ENCODE measurements around the gene ATG7. TPM values are rescaled to one million over a fixed set of nuclear protein-coding genes. Genes with fewer than 3 reads are reported as not detected.

ATG7 gene
- total and polyA plus RNA-seq, 10 of the 15 experiments (the other 5 are each of a cell fraction or from before 2014, with no cell fraction given) = 13.5 to 49.5 (median 26.4) TPM

- H4K20me1 ChIP-seq (ENCODE audit: control insufficient read depth, insufficient read depth) = no peaks in the 10 kb centered on the region
- ChIA-PET SMC1A (ENCODE audit: uncharacterized antibody, unreplicated experiment) (no interaction called here), RAD21 (ENCODE audit: unreplicated experiment) (no interaction called here), POLR2A (no interaction called here), CTCF (interaction anchor here (0.6 to 1.8 kb wide), 2 partner anchors 17 to 26 kb away, joined by 3 to 5 read pairs; no protein-coding TSS in a partner anchor)
- DNase-seq (ENCODE audit: low read depth, low spot score) (no peak), ATAC-seq (no peak), FAIRE-seq (no peak)
- H3K4me2 ChIP-seq (ENCODE audit: control insufficient read depth, insufficient read depth) = no peak overlapping the region
- no peaks in the 10 kb centered on the region for H3K4me1 ChIP-seq (ENCODE audit: control insufficient read depth, insufficient read depth, low read length)
- TF ChIP-seq WRNIP1 (IDR thresholded peaks at IDR 0.05; ENCODE audit: borderline replicate concordance, low read depth, low read length) (no peak), SMARCA5 (IDR thresholded peaks at IDR 0.05) (no peak), POLR2AphosphoS2 (IDR thresholded peaks at IDR 0.05; ENCODE audit: low read depth, low read length) (no peak), HDAC6 (IDR thresholded peaks at IDR 0.05; ENCODE audit: unreplicated experiment) (no peak), ZNF274 (IDR thresholded peaks at IDR 0.05; ENCODE audit: insufficient read depth, insufficient read length) (no peak), GABPA (IDR thresholded peaks at IDR 0.05; ENCODE audit: low read depth) (no peak), MEF2A (IDR thresholded peaks at IDR 0.05; ENCODE audit: insufficient read depth, low read depth, low read length) (no peak)
- no peak overlapping the region for H2AFZ ChIP-seq (ENCODE audit: control insufficient read depth, low read depth, low read length)
- in situ Hi-C loops (cut with MboI) (no loop called here), intact Hi-C loops (cut with micrococcal nuclease; ENCODE audit: unreplicated experiment) (no loop called here)
- 93% methylated on average over 5 of the region's 5 CpGs for WGBS (ENCODE audit: insufficient coverage, insufficient replicate concordance, low lambda C conversion rate, missing lambda C conversion rate)
- no peak overlapping the region for H3K27ac ChIP-seq (ENCODE audit: control insufficient read depth, insufficient read depth)
- peaks cover 4 to 25% of the 10 kb centered on the region in 2 experiments for H3K36me3 ChIP-seq (ENCODE audit: control insufficient read depth in 2 of 2, insufficient read depth in 2 of 2, low read length in 1 of 2)
- no peak overlapping the region for H3K4me3 ChIP-seq
- H3K9me3 ChIP-seq (replicated peaks; ENCODE audit: control insufficient read depth, insufficient read depth, low read length) = no peaks in the 10 kb centered on the region
- H3K27me3 ChIP-seq (replicated peaks in 1 of 2; ENCODE audit: control insufficient read depth in 2 of 2, insufficient read depth in 2 of 2, low read length in 1 of 2) = no peaks in the 10 kb centered on the region
- H3K79me2 ChIP-seq (ENCODE audit: control insufficient read depth, insufficient read depth, low read length) = no peaks in the 10 kb centered on the region
- BruUV-seq (replicated peaks) = no TSS peak
- no peak overlapping the region for H3K9ac ChIP-seq (ENCODE audit: control insufficient read depth, insufficient read depth, low read length)
Observed at GRCh38 chr3:11362600-11362999, 90.4 kb downstream of the ATG7 start.

- H3K4me3 ChIP-seq = no peak overlapping the region
- ChIA-PET POLR2A (no interaction called here), RAD21 (ENCODE audit: unreplicated experiment) (interaction anchor here (0.6 to 1.6 kb wide), 2 partner anchors 16 to 126 kb away, joined by 3 to 4 read pairs; no protein-coding TSS in a partner anchor), CTCF (interaction anchor here (1.6 to 1.8 kb wide), 2 partner anchors 16 to 304 kb away, joined by 5 to 6 read pairs; no protein-coding TSS in a partner anchor), SMC1A (ENCODE audit: uncharacterized antibody, unreplicated experiment) (interaction anchor here (1.0 to 1.3 kb wide), 4 partner anchors 10 to 29 kb away, joined by 3 to 6 read pairs (median 4); no protein-coding TSS in a partner anchor)
- no peak overlapping the region for H2AFZ ChIP-seq (ENCODE audit: control insufficient read depth, low read depth, low read length)
- intact Hi-C loops (cut with micrococcal nuclease; ENCODE audit: unreplicated experiment) = no loop called here
- H3K27me3 ChIP-seq (replicated peaks in 1 of 2; ENCODE audit: control insufficient read depth in 2 of 2, insufficient read depth in 2 of 2, low read length in 1 of 2) = no peaks in the 10 kb centered on the region
- H3K4me2 ChIP-seq (ENCODE audit: control insufficient read depth, insufficient read depth) = no peak overlapping the region
- no peak overlapping the region for H3K27ac ChIP-seq (ENCODE audit: control insufficient read depth, insufficient read depth)
- no peaks in the 10 kb centered on the region for H3K4me1 ChIP-seq (ENCODE audit: control insufficient read depth, insufficient read depth, low read length)
- BruUV-seq (replicated peaks) = no TSS peak
- no peaks in the 10 kb centered on the region for H3K9me3 ChIP-seq (replicated peaks; ENCODE audit: control insufficient read depth, insufficient read depth, low read length)
- H3K36me3 ChIP-seq (ENCODE audit: control insufficient read depth in 2 of 2, insufficient read depth in 2 of 2, low read length in 1 of 2) = peaks cover 2 to 23% of the 10 kb centered on the region in 2 experiments
- DNase-seq (ENCODE audit: low read depth, low spot score) = no peak
- 37% methylated on average over 2 of the region's 2 CpGs for whole genome bisulfite sequencing (ENCODE audit: insufficient coverage, insufficient replicate concordance, low lambda C conversion rate, missing lambda C conversion rate)
- ATAC-seq = no peak
- in situ Hi-C loops (cut with MboI) = no loop called here
- H3K9ac ChIP-seq (ENCODE audit: control insufficient read depth, insufficient read depth, low read length) = no peak overlapping the region
- no peaks in the 10 kb centered on the region for H4K20me1 ChIP-seq (ENCODE audit: control insufficient read depth, insufficient read depth)
- peak; percentile 7 for FAIRE-seq
- H3K79me2 ChIP-seq (ENCODE audit: control insufficient read depth, insufficient read depth, low read length) = no peaks in the 10 kb centered on the region
- TF ChIP-seq USF2 (IDR thresholded peaks at IDR 0.05; ENCODE audit: borderline replicate concordance, low read depth, low read length) (no peak), ZBTB33 (IDR thresholded peaks at IDR 0.05) (no peak), RUNX3 (IDR thresholded peaks at IDR 0.05; ENCODE audit: low read length) (0 out of 2 replicates have a peak, but pooled peaks have one; percentile 21)
Observed at GRCh38 chr3:11363715-11364114, 91.5 kb downstream of the ATG7 start.
